Pancreas (tissue), 10 donors: ENCODE measurements around the gene AP3D1. TPM values are rescaled to one million over a fixed set of nuclear protein-coding genes. Genes with fewer than 3 reads are reported as not detected.

Experiments used
- ATAC-seq, 4 donors: fragments of 200-7000 bp; cut with Tn5 transposase; one replicate each; pipeline versions ENCODE4 v1.8.0 to v1.9.1; 2020; ENCODE audit warnings: mild to moderate bottlenecking in 4 of 4, moderate library complexity in 4 of 4
- DNase-seq, 6 donors: peaks; one replicate each; pipeline ENCODE4 v3.0.0-alpha.2; 2020
- FAIRE-seq: peaks from 2 replicates; lab custom pipeline; 2012; peaks lifted over from hg19 to GRCh38; lab: Jason Lieb, UNC
- H3K27ac ChIP-seq, 4 donors: fragments of 200-600 bp; sonication (generic); 1 replicate in 3 of 4; 2 replicates in 1 of 4; pipeline versions ENCODE4 v1.5.0 to v1.8.0; 2020
- H3K27me3 ChIP-seq, 4 donors: fragments of 200-600 bp; one replicate each; pipeline ENCODE4 v1.8.0; 2021
- H3K36me3 ChIP-seq, 3 donors: fragments of 200-600 bp; sonication (generic) in 1 of 3; one replicate each; pipeline versions ENCODE4 v1.5.0 to v1.8.0; 2020 to 2021
- H3K4me1 ChIP-seq, 3 donors: fragments of 200-600 bp; one replicate each; pipeline ENCODE4 v1.8.0; 2021
- H3K4me3 ChIP-seq, 4 donors: fragments of 200-600 bp; sonication (generic) in 2 of 4; one replicate each; pipeline versions ENCODE4 v1.5.0 to v1.8.0; 2020 to 2021
- H3K9me3 ChIP-seq, 4 donors: fragments of 200-600 bp; one replicate each; pipeline ENCODE4 v1.8.0; 2021
- CTCF ChIP-seq, 4 donors: fragments of 200-600 bp; sonication (generic) in 3 of 4; IDR thresholded peaks; one replicate each; pipeline versions ENCODE4 v1.5.0 to v1.8.0; 2021; ENCODE audit warnings: antibody characterized with exemption in 4 of 4
- WGBS, 2 donors: extraction: QIAGEN DNeasy Blood & Tissue Kit; methylation state at CpG; one replicate each; pipeline ENCODE4 v1.1.7; 2013; 5-methylcytosine and 5-hydroxymethylcytosine counted together
- intact Hi-C, 3 donors: fragments of 100-400 bp; cut with DNase I; formaldehyde crosslinking; loops; one replicate each; pipeline versions ENCODE4 v1.11.1 to v1.14.2; 2022
- polyA plus RNA-seq, 2 donors: library from polyadenylated mRNA; stranded (reverse); fragments of 200-250 nt; gene quantifications; one replicate each; pipeline ENCODE4 v1.2.3, GENCODE V29; 2013
- total RNA-seq, 6 donors: library from RNA; stranded (reverse); fragmentation: NEBNext Ultra II Directional in 4 of 6; extraction: Animal tissue kit (Norgen Biotek cat#: 25700) in 4 of 6; gene quantifications; one replicate each; pipeline versions ENCODE4 v1.2.1 to v1.2.4, GENCODE V29; 2021 to 2023
- donor health status: healthy with polysubstance abuse.
- donor health status: DM: no; HTN: no; CAD: no; lungs with moderate emphysema.
- donor health status: DM: no; HTN: no; CAD: no.
- donor health status: control.
- donor health status: control.
- donor health status: Bipolar disorder and iron deficiency.
- donor health status: DM: yes; HTN: yes; CAD: no.
- donor health status: DM: no; HTN: no; CAD: no.
- donor health status: DM: no; HTN: no; CAD: no.
- donor health status: DM: yes; HTN: yes; CAD: no.

Gene AP3D1
- total and polyA plus RNA-seq, 8 donors, result 75.2 to 105 (median 88.0) TPM

- peak in 2 of 6 donors; percentile 41 to 68 for DNase-seq
- Histone ChIP-seq H3K4me1 (no peaks in the 10 kb centered on the region), H3K27ac (no peak overlapping the region), H3K36me3 (peaks cover 15 to 96% (median 76%) of the 10 kb centered on the region in 3 donors), H3K4me3 (no peak overlapping the region), H3K27me3 (no peaks in the 10 kb centered on the region), H3K9me3 (no peaks in the 10 kb centered on the region)
- intact Hi-C loops, result no loop called here
- FAIRE-seq, result no peak
- TF ChIP-seq CTCF (IDR thresholded peaks at IDR 0.05), result no peak
- WGBS, 2 donors, result 85 to 88% methylated on average over 23 of the region's 23 CpGs
- no peak for ATAC-seq
Measured at GRCh38 chr19:2112516-2113320, 38.6 kb downstream of the AP3D1 start.

GRCh38 chr19:2111886-2112285 lies 39.5 kb downstream of the AP3D1 start:
- H3K27ac ChIP-seq, result no peak overlapping the region
- 92% methylated on average over 16 to 20 of the region's 20 CpGs for WGBS, 2 donors
- FAIRE-seq (no peak), DNase-seq (peak in 1 of 6 donors; percentile 24), ATAC-seq (no peak)
- H3K9me3 ChIP-seq, result no peaks in the 10 kb centered on the region
- no peaks in the 10 kb centered on the region for H3K4me1 ChIP-seq
- no peak overlapping the region for H3K4me3 ChIP-seq
- no peak for TF ChIP-seq CTCF (IDR thresholded peaks at IDR 0.05)
- peaks cover 15 to 91% (median 75%) of the 10 kb centered on the region in 3 donors for H3K36me3 ChIP-seq
- no peaks in the 10 kb centered on the region for H3K27me3 ChIP-seq
- intact Hi-C loops, result no loop called here

GRCh38 chr19:2111425-2111824 lies 39.9 kb downstream of the AP3D1 start:
- Histone ChIP-seq H3K27me3 (no peaks in the 10 kb centered on the region), H3K9me3 (no peaks in the 10 kb centered on the region), H3K4me1 (no peaks in the 10 kb centered on the region), H3K4me3 (no peak overlapping the region), H3K27ac (no peak overlapping the region), H3K36me3 (peaks cover 15 to 90% (median 71%) of the 10 kb centered on the region in 3 donors)
- DNase-seq (peak in 1 of 6 donors; percentile 23), FAIRE-seq (no peak), ATAC-seq (no peak)
- WGBS, 2 donors, result 92 to 94% methylated on average over 22 of the region's 22 CpGs
- TF ChIP-seq CTCF (IDR thresholded peaks at IDR 0.05), result no peak
- intact Hi-C loops, result no loop called here

GRCh38 chr19:2110822-2111221 lies 40.5 kb downstream of the AP3D1 start:
- peaks cover 13 to 90% (median 67%) of the 10 kb centered on the region in 3 donors for H3K36me3 ChIP-seq
- no peak for ATAC-seq

More at GRCh38 chr19:2110822-2111221, 40.5 kb downstream of the AP3D1 start:
- no peak for FAIRE-seq
- no peaks in the 10 kb centered on the region for H3K27me3 ChIP-seq
- no peaks in the 10 kb centered on the region for H3K4me1 ChIP-seq
- peak in 1 of 6 donors; percentile 21 for DNase-seq
- no peaks in the 10 kb centered on the region for H3K9me3 ChIP-seq
- no peak overlapping the region for H3K4me3 ChIP-seq
- no peak overlapping the region for H3K27ac ChIP-seq
- WGBS, 2 donors, result 88 to 94% methylated on average over 13 of the region's 13 CpGs
- no peak for TF ChIP-seq CTCF (IDR thresholded peaks at IDR 0.05)
- intact Hi-C loops, result no loop called here
